ENCODE results near the gene OTUD3. TPM values are rescaled to one million over a fixed set of nuclear protein-coding genes. Genes with fewer than 3 reads are reported as not detected.
"Not testable (repeated sequence)": the region's sequence is repeated elsewhere in the genome, so short reads cannot be mapped to it uniquely, and the experiment has no call there.

The OTUD3 gene
- total RNA-seq, result 10 to 100 TPM; 11.8 TPM
- 10 to 100 TPM; 11.6 to 36.1 TPM for polyA plus RNA-seq (ENCODE audit: insufficient read length in 2 of 2)
- long read RNA-seq, donor 1, partial matches to known transcripts, result 13 of 13 reads
- long read RNA-seq, donor 1, other reads (novel, unspliced or antisense), result 0 of 13 reads
- long read RNA-seq, donor 2, full-length matches to known transcripts, result 1 of 1 reads
- long read RNA-seq, donor 2, partial matches to known transcripts, result 0 of 1 reads
- long read RNA-seq, donor 2, other reads (novel, unspliced or antisense), result 0 of 1 reads
- long read RNA-seq, donor 3, full-length matches to known transcripts, result 1 of 1 reads
- long read RNA-seq, donor 3, partial matches to known transcripts, result 0 of 1 reads
- long read RNA-seq, donor 3, other reads (novel, unspliced or antisense), result 0 of 1 reads
- long read RNA-seq, donor 4, full-length matches to known transcripts, result 1 of 1 reads
- long read RNA-seq, donor 4, partial matches to known transcripts, result 0 of 1 reads
- long read RNA-seq, donor 4, other reads (novel, unspliced or antisense), result 0 of 1 reads

- peak; percentile 96 to 100 (median 99) for DNase-seq (ENCODE audit: low read depth in 4 of 6, low spot score in 6 of 6)
- WGBS (ENCODE audit: insufficient coverage), result under 1% methylated on average over 97 of the region's 97 CpGs
These were observed at the start of gene OTUD3 for GRCh38 chr1:19882111-19883071. Gene OTUD3 (plus strand): TSS chr1:19882395. CDS start chr1:19882514, 119 bp downstream.

DNA sequence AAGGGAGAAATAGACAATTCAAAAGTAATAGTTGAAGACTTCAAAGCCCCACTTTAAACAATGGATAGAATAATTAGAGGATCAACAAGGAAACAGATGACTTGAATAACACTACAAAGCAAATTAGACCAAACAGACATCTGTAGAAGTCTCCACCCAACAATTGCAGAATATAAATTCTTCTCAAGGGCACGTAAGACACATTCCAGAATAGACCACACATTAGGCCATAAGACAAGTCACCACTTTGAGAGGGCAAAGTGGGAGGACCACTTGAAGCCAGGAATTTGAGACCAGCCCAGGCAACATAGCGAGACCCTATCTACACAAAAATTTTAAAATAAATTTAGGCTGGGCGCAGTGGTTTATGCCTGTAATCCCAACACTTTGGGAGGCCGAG is 46.6 kb upstream of the OTUD3 start:
- no peak for DNase-seq (ENCODE audit: low read depth in 4 of 6, low spot score in 6 of 6)
- no peak overlapping the region for H3K27ac ChIP-seq (ENCODE audit: low read depth, low read length)
- no peaks in the 10 kb centered on the region for H3K4me1 ChIP-seq (ENCODE audit: control insufficient read depth, insufficient read depth, low read length)
- no peak overlapping the region for H3K4me3 ChIP-seq (ENCODE audit: low read depth, low read length)
- 93% methylated on average over 4 of the region's 4 CpGs for WGBS (ENCODE audit: insufficient coverage)
- no peaks in the 10 kb centered on the region for H3K27me3 ChIP-seq (ENCODE audit: control insufficient read depth, insufficient read depth, low read length)
- H3K36me3 ChIP-seq (ENCODE audit: control insufficient read depth, insufficient read depth, low read length), result no peaks in the 10 kb centered on the region
- no peaks in the 10 kb centered on the region for H3K9me3 ChIP-seq (ENCODE audit: control insufficient read depth, insufficient read depth, low read length)

More at GRCh38 chr1:19882111-19883071, at the start of gene OTUD3:
- H3K4me3 ChIP-seq (ENCODE audit: low read depth, low read length), result peak within 1 kb of the TSS; percentile 52
- H3K9me3 ChIP-seq (ENCODE audit: control insufficient read depth, insufficient read depth, low read length), result no peaks in the 10 kb centered on the region
- peaks cover 7% of the 10 kb centered on the region for H3K4me1 ChIP-seq (ENCODE audit: control insufficient read depth, insufficient read depth, low read length)
- H3K27ac ChIP-seq (ENCODE audit: low read depth, low read length), result peak within 1 kb of the TSS; percentile 68
- H3K36me3 ChIP-seq (ENCODE audit: control insufficient read depth, insufficient read depth, low read length), result no peaks in the 10 kb centered on the region
- H3K27me3 ChIP-seq (ENCODE audit: control insufficient read depth, insufficient read depth, low read length), result no peaks in the 10 kb centered on the region

DNA sequence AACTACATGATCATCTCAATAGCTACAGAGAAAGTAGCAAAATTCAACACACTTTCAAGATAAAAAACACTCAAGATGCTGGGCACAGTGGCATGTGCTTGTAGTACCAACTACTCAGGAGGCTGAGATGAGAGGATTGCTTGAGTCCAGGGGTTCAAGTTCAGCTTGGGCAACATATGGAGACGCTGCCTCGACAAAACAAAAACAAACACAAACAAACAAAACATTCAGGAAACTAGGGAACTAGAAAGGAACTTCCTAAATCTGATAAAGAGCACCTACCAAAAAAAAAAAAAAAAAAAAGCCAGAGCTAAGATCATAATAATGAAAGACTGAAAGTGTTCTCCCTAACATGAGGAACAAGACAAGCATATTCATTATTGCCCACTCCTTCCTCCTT is 44.3 kb upstream of the OTUD3 start:
- WGBS (ENCODE audit: insufficient coverage), result no CpG with 5 or more reads among the region's 2 CpGs
- DNase-seq (ENCODE audit: low read depth in 4 of 6, low spot score in 6 of 6), result no peak
- Histone ChIP-seq H3K4me3 (ENCODE audit: low read depth, low read length) (no peak overlapping the region), H3K4me1 (ENCODE audit: control insufficient read depth, insufficient read depth, low read length) (no peaks in the 10 kb centered on the region), H3K9me3 (ENCODE audit: control insufficient read depth, insufficient read depth, low read length) (no peaks in the 10 kb centered on the region), H3K27ac (ENCODE audit: low read depth, low read length) (no peak overlapping the region), H3K27me3 (ENCODE audit: control insufficient read depth, insufficient read depth, low read length) (no peaks in the 10 kb centered on the region), H3K36me3 (ENCODE audit: control insufficient read depth, insufficient read depth, low read length) (no peaks in the 10 kb centered on the region)

- no peaks in the 10 kb centered on the region for H3K27me3 ChIP-seq (ENCODE audit: control insufficient read depth, insufficient read depth, low read length)
These were observed 42.0 kb upstream of the OTUD3 start for GRCh38 chr1:19840228-19840627.

GRCh38 chr1:19844731-19845495 is 37.3 kb upstream of the OTUD3 start:
- Histone ChIP-seq H3K27me3 (ENCODE audit: control insufficient read depth, insufficient read depth, low read length) (peaks cover 3% of the 10 kb centered on the region), H3K9me3 (ENCODE audit: control insufficient read depth, insufficient read depth, low read length) (no peaks in the 10 kb centered on the region), H3K4me3 (ENCODE audit: low read depth, low read length) (no peak overlapping the region), H3K36me3 (ENCODE audit: control insufficient read depth, insufficient read depth, low read length) (no peaks in the 10 kb centered on the region), H3K4me1 (ENCODE audit: control insufficient read depth, insufficient read depth, low read length) (no peaks in the 10 kb centered on the region), H3K27ac (ENCODE audit: low read depth, low read length) (no peak overlapping the region)
- peak in 2 of 6 donors; percentile 28 to 57 for DNase-seq (ENCODE audit: low read depth in 4 of 6, low spot score in 6 of 6)
- 26% methylated on average over 7 of the region's 11 CpGs for WGBS (ENCODE audit: insufficient coverage)

More at GRCh38 chr1:19840228-19840627, 42.0 kb upstream of the OTUD3 start:
- no peaks in the 10 kb centered on the region for H3K36me3 ChIP-seq (ENCODE audit: control insufficient read depth, insufficient read depth, low read length)
- no peak for DNase-seq (ENCODE audit: low read depth in 4 of 6, low spot score in 6 of 6)
- H3K9me3 ChIP-seq (ENCODE audit: control insufficient read depth, insufficient read depth, low read length), result no peaks in the 10 kb centered on the region
- H3K4me3 ChIP-seq (ENCODE audit: low read depth, low read length), result no peak overlapping the region
- no peak overlapping the region for H3K27ac ChIP-seq (ENCODE audit: low read depth, low read length)
- H3K4me1 ChIP-seq (ENCODE audit: control insufficient read depth, insufficient read depth, low read length), result no peaks in the 10 kb centered on the region

- no peaks in the 10 kb centered on the region for H3K9me3 ChIP-seq (ENCODE audit: control insufficient read depth, insufficient read depth, low read length)
- no peak overlapping the region for H3K27ac ChIP-seq (ENCODE audit: low read depth, low read length)
- H3K27me3 ChIP-seq (ENCODE audit: control insufficient read depth, insufficient read depth, low read length), result peaks cover 3% of the 10 kb centered on the region
- no peak overlapping the region for H3K4me3 ChIP-seq (ENCODE audit: low read depth, low read length)
- 63% methylated on average over 3 of the region's 8 CpGs for WGBS (ENCODE audit: insufficient coverage)
- no peaks in the 10 kb centered on the region for H3K4me1 ChIP-seq (ENCODE audit: control insufficient read depth, insufficient read depth, low read length)
- no peak for DNase-seq (ENCODE audit: low read depth in 4 of 6, low spot score in 6 of 6)
- H3K36me3 ChIP-seq (ENCODE audit: control insufficient read depth, insufficient read depth, low read length), result no peaks in the 10 kb centered on the region
These were observed 36.6 kb upstream of the OTUD3 start for GRCh38 chr1:19845555-19845954.

- Histone ChIP-seq H3K4me1 (ENCODE audit: control insufficient read depth, insufficient read depth, low read length) (no peaks in the 10 kb centered on the region), H3K36me3 (ENCODE audit: control insufficient read depth, insufficient read depth, low read length) (no peaks in the 10 kb centered on the region), H3K9me3 (ENCODE audit: control insufficient read depth, insufficient read depth, low read length) (no peaks in the 10 kb centered on the region), H3K4me3 (ENCODE audit: low read depth, low read length) (no peak overlapping the region), H3K27ac (ENCODE audit: low read depth, low read length) (no peak overlapping the region), H3K27me3 (ENCODE audit: control insufficient read depth, insufficient read depth, low read length) (peaks cover 3% of the 10 kb centered on the region)
- 81% methylated on average over 2 of the region's 3 CpGs for WGBS (ENCODE audit: insufficient coverage)
- no peak for DNase-seq (ENCODE audit: low read depth in 4 of 6, low spot score in 6 of 6)
These were observed 35.9 kb upstream of the OTUD3 start for GRCh38 chr1:19846338-19846737.

GRCh38 chr1:19847334-19847733 is 34.9 kb upstream of the OTUD3 start:
- not testable (repeated sequence) for H3K36me3 ChIP-seq (ENCODE audit: control insufficient read depth, insufficient read depth, low read length); H3K4me3 ChIP-seq (ENCODE audit: low read depth, low read length); DNase-seq (ENCODE audit: low read depth in 4 of 6, low spot score in 6 of 6); H3K27me3 ChIP-seq (ENCODE audit: control insufficient read depth, insufficient read depth, low read length); H3K27ac ChIP-seq (ENCODE audit: low read depth, low read length); H3K9me3 ChIP-seq (ENCODE audit: control insufficient read depth, insufficient read depth, low read length); H3K4me1 ChIP-seq (ENCODE audit: control insufficient read depth, insufficient read depth, low read length)
- 93% methylated on average over 7 of the region's 9 CpGs for WGBS (ENCODE audit: insufficient coverage)

GRCh38 chr1:19849307-19849706 is 32.9 kb upstream of the OTUD3 start:
- H3K27me3 ChIP-seq (ENCODE audit: control insufficient read depth, insufficient read depth, low read length); H3K4me1 ChIP-seq (ENCODE audit: control insufficient read depth, insufficient read depth, low read length); DNase-seq (ENCODE audit: low read depth in 4 of 6, low spot score in 6 of 6); H3K4me3 ChIP-seq (ENCODE audit: low read depth, low read length); H3K36me3 ChIP-seq (ENCODE audit: control insufficient read depth, insufficient read depth, low read length); H3K9me3 ChIP-seq (ENCODE audit: control insufficient read depth, insufficient read depth, low read length); H3K27ac ChIP-seq (ENCODE audit: low read depth, low read length): not testable (repeated sequence)
- 50% methylated on average over 1 of the region's 3 CpGs for WGBS (ENCODE audit: insufficient coverage)

All from spinal cord (tissue), 10 donors.